Right kidney (tissue), 9 donors: ENCODE results near the gene GOLGA6L1.
A peak's percentile ranks its signal among the peaks of the same experiment; 100 is the strongest.
"Not testable (repeated sequence)": the region's sequence is repeated elsewhere in the genome, so short reads cannot be mapped to it uniquely, and the experiment has no call there.

Experiments used
- DNase-seq: peaks from one replicate; pipeline ENCODE4 v3.0.0-alpha.2; 2016
- long read RNA-seq, 8 donors: transcript quantifications; one replicate each; lab custom pipeline, GENCODE V29; 2026

GOLGA6L1 gene
- long read RNA-seq, donor 1, result 0 reads
- long read RNA-seq, donor 2, result 0 reads
- long read RNA-seq, donor 3, result 0 reads
- long read RNA-seq, donor 4, result 0 reads
- long read RNA-seq, donor 5, result 0 reads
- long read RNA-seq, donor 6, result 0 reads
- long read RNA-seq, donor 7, result 0 reads
- long read RNA-seq, donor 8, result 0 reads

- not testable (repeated sequence) for DNase-seq
Measured at GRCh38 chr15:23136722-23137121, at the start of gene GOLGA6L1. TSS of gene GOLGA6L1 (minus strand) at chr15:23136822. CDS start at chr15:23136731, 91 bp downstream.

GRCh38 chr15:23181201-23181600 lies 44.6 kb upstream of the GOLGA6L1 start:
- not testable (repeated sequence) for DNase-seq

GRCh38 chr15:23180547-23180927 lies 43.9 kb upstream of the GOLGA6L1 start:
- DNase-seq, result peak; percentile 2

- DNase-seq, result peak; percentile 27
Measured at GRCh38 chr15:23179768-23180546, 43.3 kb upstream of the GOLGA6L1 start.

- DNase-seq, result not testable (repeated sequence)
Measured at GRCh38 chr15:23176683-23177082, 40.1 kb upstream of the GOLGA6L1 start.

GRCh38 chr15:23175606-23176005 lies 39.0 kb upstream of the GOLGA6L1 start:
- not testable (repeated sequence) for DNase-seq

- DNase-seq, result not testable (repeated sequence)
Measured at GRCh38 chr15:23174609-23175140, 38.1 kb upstream of the GOLGA6L1 start.

- not testable (repeated sequence) for DNase-seq
Measured at GRCh38 chr15:23132787-23133186, 3.8 kb downstream of the GOLGA6L1 start.

GRCh38 chr15:23118208-23118607 lies 18.4 kb downstream of the GOLGA6L1 start:
- DNase-seq, result no peak

- no peak for DNase-seq
Measured at GRCh38 chr15:23095796-23096195, 40.8 kb downstream of the GOLGA6L1 start.

GRCh38 chr15:23083115-23083514 lies 53.5 kb downstream of the GOLGA6L1 start:
- no peak for DNase-seq

- DNase-seq, result not testable (repeated sequence)
Measured at GRCh38 chr15:23081996-23082737, 54.5 kb downstream of the GOLGA6L1 start.

GRCh38 chr15:23081271-23081670 lies 55.4 kb downstream of the GOLGA6L1 start:
- DNase-seq, result no peak

- DNase-seq, result no peak
Measured at GRCh38 chr15:23079766-23080165, 56.9 kb downstream of the GOLGA6L1 start.
